ENCODE results near the gene CFAP92.

The CFAP92 gene

DNA sequence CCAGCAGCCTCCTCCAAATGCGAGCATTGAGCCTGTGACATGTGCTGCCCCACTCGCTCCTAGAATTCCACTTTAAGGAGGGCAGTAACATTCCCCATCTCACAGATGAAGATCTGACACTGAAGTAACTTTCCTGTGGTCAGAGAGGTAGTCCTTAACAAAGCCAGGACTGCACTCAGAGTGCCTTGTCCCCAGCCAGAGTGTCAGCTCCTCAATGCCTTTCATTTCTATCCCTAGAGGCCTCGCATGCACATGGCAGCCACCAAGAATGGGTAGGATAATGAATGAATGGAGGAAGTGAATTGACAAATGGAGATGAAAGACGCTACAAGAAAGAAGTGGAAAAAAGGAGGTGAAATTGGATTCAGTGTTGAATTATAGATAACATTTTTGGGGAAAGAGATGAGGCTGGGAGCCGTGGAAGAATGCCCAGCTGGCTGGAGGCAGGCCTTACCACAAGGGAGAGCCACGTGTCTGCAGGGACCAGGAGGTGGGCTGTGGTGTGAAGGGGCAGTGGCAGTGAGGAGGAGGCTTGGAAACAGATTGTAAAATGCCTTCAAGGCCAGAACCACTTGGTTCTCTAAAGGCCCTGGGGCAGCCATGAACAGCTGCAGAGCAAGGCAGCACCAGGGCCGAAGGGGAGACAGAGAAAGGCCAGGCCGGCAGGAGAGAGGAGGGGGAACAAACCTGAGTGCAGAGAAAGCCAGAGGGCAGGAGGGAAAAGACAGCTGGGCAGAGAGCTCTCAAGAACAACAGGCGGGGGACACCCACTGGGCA, 10.4 kb downstream of the CFAP92 start:
- H3K79me2 ChIP-seq (ENCODE audit: low read length): no peaks in the 10 kb centered on the region
- no peaks in the 10 kb centered on the region for H3K9me3 ChIP-seq (replicated peaks; ENCODE audit: insufficient read depth, low read length)
- DNase-seq: no peak
- no peaks in the 10 kb centered on the region for H3K4me1 ChIP-seq (ENCODE audit: low read length)
- H4K20me1 ChIP-seq (ENCODE audit: insufficient read depth, low read length): no peaks in the 10 kb centered on the region
- no peak for TF ChIP-seq CTCF (IDR thresholded peaks at IDR 0.05; ENCODE audit: low read length)
- TF ChIP-seq EZH2phosphoT487 (IDR thresholded peaks at IDR 0.05; ENCODE audit: low read length): no peak
- TF ChIP-seq EZH2 (optimal IDR thresholded peaks at IDR 0.05; ENCODE audit: low read depth, low read length): no peak
- H3K4me2 ChIP-seq (ENCODE audit: low read depth, low read length): no peak overlapping the region
- no peaks in the 10 kb centered on the region for H3K9me2 ChIP-seq (replicated peaks; ENCODE audit: insufficient read depth, low read length)
- H2AFZ ChIP-seq (ENCODE audit: low read length): no peak overlapping the region
- H3K36me3 ChIP-seq (replicated peaks; ENCODE audit: insufficient read depth, low read length): no peaks in the 10 kb centered on the region
- H3K9ac ChIP-seq (ENCODE audit: low read length): no peak overlapping the region
- H3K27ac ChIP-seq (ENCODE audit: low read length): no peak overlapping the region
- no peaks in the 10 kb centered on the region for H3K27me3 ChIP-seq (replicated peaks; ENCODE audit: insufficient read depth, low read length)
- no peaks in the 10 kb centered on the region for H3F3A ChIP-seq (ENCODE audit: insufficient read depth, low read length)
- no peak overlapping the region for H3K4me3 ChIP-seq (ENCODE audit: low read length)

DNA sequence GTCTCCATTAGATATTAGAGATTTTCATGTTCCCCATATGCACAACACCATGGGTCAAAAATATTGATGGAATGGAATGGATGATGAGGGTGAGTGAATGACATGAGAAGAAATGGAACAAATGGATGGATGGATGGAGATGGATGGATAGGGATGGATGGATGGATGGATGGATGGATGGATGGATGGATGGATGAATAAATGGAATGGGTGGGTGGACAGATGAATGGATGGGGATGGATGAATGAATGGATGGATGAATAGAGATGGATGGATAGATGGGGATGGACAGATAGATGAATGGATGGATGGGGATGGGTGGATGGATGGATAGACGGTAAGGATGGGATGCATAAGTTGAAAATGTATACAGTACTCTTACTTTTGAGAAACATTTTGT, 18.6 kb downstream of the CFAP92 start:
- Histone ChIP-seq H3K27ac (ENCODE audit: low read length) (no peak overlapping the region), H3K4me2 (ENCODE audit: low read depth, low read length) (no peak overlapping the region), H3K9ac (ENCODE audit: low read length) (no peak overlapping the region), H3K9me3 (replicated peaks; ENCODE audit: insufficient read depth, low read length) (no peaks in the 10 kb centered on the region), H4K20me1 (ENCODE audit: insufficient read depth, low read length) (no peaks in the 10 kb centered on the region), H3K9me2 (replicated peaks; ENCODE audit: insufficient read depth, low read length) (no peaks in the 10 kb centered on the region), H3K4me1 (ENCODE audit: low read length) (no peaks in the 10 kb centered on the region), H3K4me3 (ENCODE audit: low read length) (no peak overlapping the region), H3K79me2 (ENCODE audit: low read length) (no peaks in the 10 kb centered on the region), H3F3A (ENCODE audit: insufficient read depth, low read length) (no peaks in the 10 kb centered on the region), H3K36me3 (replicated peaks; ENCODE audit: insufficient read depth, low read length) (no peaks in the 10 kb centered on the region), H3K27me3 (replicated peaks; ENCODE audit: insufficient read depth, low read length) (no peaks in the 10 kb centered on the region), H2AFZ (ENCODE audit: low read length) (no peak overlapping the region)
- DNase-seq: no peak
- no peak for TF ChIP-seq CTCF (IDR thresholded peaks at IDR 0.05; ENCODE audit: low read length)
- no peak for TF ChIP-seq EZH2phosphoT487 (IDR thresholded peaks at IDR 0.05; ENCODE audit: low read length)
- no peak for TF ChIP-seq EZH2 (optimal IDR thresholded peaks at IDR 0.05; ENCODE audit: low read depth, low read length)

DNA sequence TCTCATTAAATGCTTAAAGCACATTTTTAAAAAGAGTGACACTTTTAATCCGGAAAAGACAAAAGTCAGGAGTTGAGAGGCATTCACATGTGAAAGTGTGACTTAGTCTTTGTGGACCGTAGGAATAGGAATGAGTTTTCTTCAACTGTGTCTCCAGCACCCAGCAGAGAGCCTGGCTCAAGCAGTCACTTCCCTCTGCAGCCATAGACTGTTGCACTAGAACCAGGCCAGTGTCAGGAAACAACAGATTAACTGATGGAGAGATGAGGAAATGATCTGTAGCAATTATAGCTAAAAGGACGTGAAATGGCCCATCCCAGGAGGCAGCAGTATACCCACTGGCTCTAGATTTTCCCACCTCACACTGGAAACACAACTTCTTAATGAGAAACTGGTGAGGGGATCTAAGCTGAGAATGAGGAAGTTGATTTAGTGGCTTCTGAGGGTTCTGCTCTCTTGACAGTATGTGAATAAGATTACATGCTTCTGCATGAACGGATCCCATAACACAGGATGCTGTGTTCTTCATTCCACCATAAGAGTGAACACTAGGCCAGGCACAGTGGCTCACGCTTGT, 19.8 kb downstream of the CFAP92 start:
- Histone ChIP-seq H3K9me2 (replicated peaks; ENCODE audit: insufficient read depth, low read length) (no peaks in the 10 kb centered on the region), H4K20me1 (ENCODE audit: insufficient read depth, low read length) (no peaks in the 10 kb centered on the region), H3K4me1 (ENCODE audit: low read length) (no peaks in the 10 kb centered on the region), H3F3A (ENCODE audit: insufficient read depth, low read length) (no peaks in the 10 kb centered on the region), H2AFZ (ENCODE audit: low read length) (no peak overlapping the region), H3K27me3 (replicated peaks; ENCODE audit: insufficient read depth, low read length) (no peaks in the 10 kb centered on the region), H3K36me3 (replicated peaks; ENCODE audit: insufficient read depth, low read length) (no peaks in the 10 kb centered on the region), H3K4me2 (ENCODE audit: low read depth, low read length) (no peak overlapping the region), H3K79me2 (ENCODE audit: low read length) (no peaks in the 10 kb centered on the region), H3K9me3 (replicated peaks; ENCODE audit: insufficient read depth, low read length) (no peaks in the 10 kb centered on the region), H3K4me3 (ENCODE audit: low read length) (no peak overlapping the region), H3K27ac (ENCODE audit: low read length) (no peak overlapping the region), H3K9ac (ENCODE audit: low read length) (no peak overlapping the region)
- no peak for DNase-seq
- TF ChIP-seq EZH2phosphoT487 (IDR thresholded peaks at IDR 0.05; ENCODE audit: low read length) (no peak), CTCF (IDR thresholded peaks at IDR 0.05; ENCODE audit: low read length) (no peak), EZH2 (optimal IDR thresholded peaks at IDR 0.05; ENCODE audit: low read depth, low read length) (no peak)

Measured in MM.1S (cell line).